OCI-LY7 (cell line): ENCODE data around the gene MTCL1.

ENCODE experiments used
- CTCF ChIP-seq: fragments of 200-600 bp; sonication (generic); conservative IDR thresholded peaks from 2 replicates; pipeline ENCODE4 v1.5.1; 2014; ENCODE audit warnings: mild to moderate bottlenecking, antibody characterized with exemption, low read length, moderate library complexity, mixed read lengths
- EZH2phosphoT487 ChIP-seq: fragments of 200-600 bp; sonication (generic); IDR thresholded peaks from 2 replicates; pipeline ENCODE4 v1.6.1; 2018; ENCODE audit warnings: low read depth, borderline replicate concordance, mild to moderate bottlenecking, mixed run types, antibody characterized with exemption, low read length, moderate library complexity, mixed read lengths

GRCh38 chr18:8752329-8752728 is 47.0 kb downstream of the MTCL1 start:
- TF ChIP-seq CTCF (no peak), EZH2phosphoT487 (no peak)
